ENCODE results near the gene FAM47E.

DNA sequence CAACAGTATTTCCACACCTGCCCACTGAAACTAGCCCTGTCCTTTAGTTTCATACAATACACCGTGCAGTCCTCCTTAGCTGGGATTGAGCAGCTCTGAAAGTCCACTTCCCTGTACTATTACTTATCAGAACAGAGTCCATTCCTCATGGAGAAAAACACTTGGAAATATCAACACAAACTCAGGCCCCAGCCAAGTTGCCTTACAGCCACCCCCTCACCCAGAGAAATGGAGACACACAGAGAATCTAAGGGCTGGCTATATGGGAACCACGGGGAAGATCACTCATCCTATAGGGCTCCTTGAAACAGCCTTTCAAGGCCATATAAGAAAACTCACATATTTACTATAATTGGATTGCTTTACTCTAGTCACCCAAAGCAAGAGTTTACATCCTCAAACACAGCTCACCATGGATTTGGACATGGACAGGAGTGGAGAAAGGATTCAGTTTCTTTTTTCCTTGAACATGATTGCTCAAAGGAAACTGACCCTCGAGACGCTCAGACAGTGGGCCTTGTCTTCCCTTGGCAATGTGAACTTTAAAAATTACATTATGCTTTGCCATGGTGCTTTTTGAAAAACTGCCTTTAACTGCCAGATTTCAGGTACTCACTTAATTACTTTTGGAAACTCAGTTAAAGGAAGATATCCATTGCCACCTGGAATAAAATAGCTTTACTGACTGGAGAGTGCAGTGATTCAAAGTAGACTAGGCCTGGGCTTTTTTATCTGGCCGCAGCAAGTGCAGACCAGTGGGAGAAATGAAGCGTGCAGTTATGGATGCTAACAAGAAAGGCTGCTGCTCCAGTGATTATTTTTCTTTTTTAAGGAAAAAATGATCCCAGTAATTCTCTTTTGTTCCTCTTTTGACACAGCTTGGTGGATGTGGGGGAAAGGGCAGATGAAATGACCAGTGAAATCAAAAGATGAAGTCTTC lies 39.5 kb upstream of the FAM47E start:
- TF ChIP-seq, protein P1, sequence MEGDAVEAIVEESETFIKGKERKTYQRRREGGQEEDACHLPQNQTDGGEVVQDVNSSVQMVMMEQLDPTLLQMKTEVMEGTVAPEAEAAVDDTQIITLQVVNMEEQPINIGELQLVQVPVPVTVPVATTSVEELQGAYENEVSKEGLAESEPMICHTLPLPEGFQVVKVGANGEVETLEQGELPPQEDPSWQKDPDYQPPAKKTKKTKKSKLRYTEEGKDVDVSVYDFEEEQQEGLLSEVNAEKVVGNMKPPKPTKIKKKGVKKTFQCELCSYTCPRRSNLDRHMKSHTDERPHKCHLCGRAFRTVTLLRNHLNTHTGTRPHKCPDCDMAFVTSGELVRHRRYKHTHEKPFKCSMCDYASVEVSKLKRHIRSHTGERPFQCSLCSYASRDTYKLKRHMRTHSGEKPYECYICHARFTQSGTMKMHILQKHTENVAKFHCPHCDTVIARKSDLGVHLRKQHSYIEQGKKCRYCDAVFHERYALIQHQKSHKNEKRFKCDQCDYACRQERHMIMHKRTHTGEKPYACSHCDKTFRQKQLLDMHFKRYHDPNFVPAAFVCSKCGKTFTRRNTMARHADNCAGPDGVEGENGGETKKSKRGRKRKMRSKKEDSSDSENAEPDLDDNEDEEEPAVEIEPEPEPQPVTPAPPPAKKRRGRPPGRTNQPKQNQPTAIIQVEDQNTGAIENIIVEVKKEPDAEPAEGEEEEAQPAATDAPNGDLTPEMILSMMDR (optimal IDR thresholded peaks at IDR 0.05 in 1 of 3, IDR thresholded peaks at IDR 0.05 in 1 of 3, conservative IDR thresholded peaks at IDR 0.05 in 1 of 3; ENCODE audit: extremely low read depth in 1 of 3, insufficient read depth in 2 of 3, low read length in 3 of 3) = no peak
- no peak for TF ChIP-seq EZH2 (IDR thresholded peaks at IDR 0.05; ENCODE audit: low read length)

Measured in keratinocyte (primary cell).